ENCODE results near the gene UQCC5. TPM values are rescaled to one million over a fixed set of nuclear protein-coding genes. Genes with fewer than 3 reads are reported as not detected.

UQCC5 gene
- polyA plus RNA-seq, 1 of the 3 experiments (the other 2 are of a cell fraction) = 124 TPM

GRCh38 chr3:52561028-52561747 is 24.8 kb downstream of the UQCC5 start:
- H3K4me3 ChIP-seq (ENCODE audit: low read depth in 2 of 2, low read length in 1 of 2) = no peak overlapping the region
- no peaks in the 10 kb centered on the region for H4K20me1 ChIP-seq (ENCODE audit: insufficient read depth)
- no peak overlapping the region for H3K9ac ChIP-seq
- H3K9me3 ChIP-seq = no peaks in the 10 kb centered on the region
- POLR2A ChIA-PET = no interaction called here
- H3K36me3 ChIP-seq (replicated peaks in 1 of 2; ENCODE audit: control insufficient read depth in 1 of 2, insufficient read depth in 2 of 2, low read length in 1 of 2) = peaks cover 67 to 73% of the 10 kb centered on the region in 2 experiments
- DNase-seq = no peak
- H3F3A ChIP-seq (replicated peaks; ENCODE audit: insufficient read depth) = peaks cover 7% of the 10 kb centered on the region
- 74% methylated on average over 4 of the region's 4 CpGs for WGBS (ENCODE audit: low lambda C conversion rate)
- no peaks in the 10 kb centered on the region for H3K9me2 ChIP-seq
- CTCF ChIA-PET = interaction anchor here (1.1 to 1.2 kb wide), 2 partner anchors 15 to 114 kb away, joined by 3 to 4 read pairs; no protein-coding TSS in a partner anchor
- H2AFZ ChIP-seq (ENCODE audit: low read depth) = no peak overlapping the region
- H3K79me2 ChIP-seq (ENCODE audit: insufficient read depth) = peaks cover 5% of the 10 kb centered on the region; the same call in 1 of the 2 replicates
- H3K4me1 ChIP-seq (ENCODE audit: control insufficient read depth in 1 of 2, insufficient read depth in 2 of 2, low read depth in 1 of 2, low read length in 1 of 2) = peaks cover 0 to 8% of the 10 kb centered on the region in 2 experiments; a peak in 2 of 4 replicates
- H3K27me3 ChIP-seq (ENCODE audit: insufficient read depth) = no peaks in the 10 kb centered on the region
- no peak overlapping the region; a peak in 1 of 4 replicates for H3K27ac ChIP-seq (ENCODE audit: low read depth in 2 of 2, low read length in 1 of 2)
- TF ChIP-seq JUND (IDR thresholded peaks at IDR 0.05) (no peak), FOXM1 (IDR thresholded peaks at IDR 0.05; ENCODE audit: low read depth) (no peak), TCF12 (IDR thresholded peaks at IDR 0.05) (no peak), TAF1 (IDR thresholded peaks at IDR 0.05; ENCODE audit: borderline replicate concordance, low read depth, low read length) (no peak), USF1 (IDR thresholded peaks at IDR 0.05; ENCODE audit: borderline replicate concordance, low read depth) (no peak), MXI1 (IDR thresholded peaks at IDR 0.05; ENCODE audit: low read depth, low read length) (no peak), MEF2A (IDR thresholded peaks at IDR 0.05; ENCODE audit: borderline replicate concordance, low read depth) (no peak), TEAD4 (IDR thresholded peaks at IDR 0.05; ENCODE audit: borderline replicate concordance, insufficient read depth) (no peak)
- TF ChIP-seq, protein P1, sequence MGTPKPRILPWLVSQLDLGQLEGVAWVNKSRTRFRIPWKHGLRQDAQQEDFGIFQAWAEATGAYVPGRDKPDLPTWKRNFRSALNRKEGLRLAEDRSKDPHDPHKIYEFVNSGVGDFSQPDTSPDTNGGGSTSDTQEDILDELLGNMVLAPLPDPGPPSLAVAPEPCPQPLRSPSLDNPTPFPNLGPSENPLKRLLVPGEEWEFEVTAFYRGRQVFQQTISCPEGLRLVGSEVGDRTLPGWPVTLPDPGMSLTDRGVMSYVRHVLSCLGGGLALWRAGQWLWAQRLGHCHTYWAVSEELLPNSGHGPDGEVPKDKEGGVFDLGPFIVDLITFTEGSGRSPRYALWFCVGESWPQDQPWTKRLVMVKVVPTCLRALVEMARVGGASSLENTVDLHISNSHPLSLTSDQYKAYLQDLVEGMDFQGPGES (IDR thresholded peaks at IDR 0.05; ENCODE audit: low read depth, low read length) = no peak
- H3K4me2 ChIP-seq = no peak overlapping the region

GRCh38 chr3:52563984-52564383 is 27.6 kb downstream of the UQCC5 start:
- Histone ChIP-seq H3K4me2 (no peak overlapping the region), H3K9me3 (no peaks in the 10 kb centered on the region), H4K20me1 (ENCODE audit: insufficient read depth) (no peaks in the 10 kb centered on the region), H3K4me1 (ENCODE audit: control insufficient read depth in 1 of 2, insufficient read depth in 2 of 2, low read depth in 1 of 2, low read length in 1 of 2) (0 out of 4 replicates have a peak, but pooled peaks cover 0 to 8% of the 10 kb centered on the region in 2 experiments), H3K4me3 (ENCODE audit: low read depth in 2 of 2, low read length in 1 of 2) (no peak overlapping the region), H2AFZ (ENCODE audit: low read depth) (no peak overlapping the region), H3K27me3 (ENCODE audit: insufficient read depth) (no peaks in the 10 kb centered on the region), H3K27ac (ENCODE audit: low read depth in 2 of 2, low read length in 1 of 2) (no peak overlapping the region), H3K9me2 (no peaks in the 10 kb centered on the region), H3K36me3 (replicated peaks in 1 of 2; ENCODE audit: control insufficient read depth in 1 of 2, insufficient read depth in 2 of 2, low read length in 1 of 2) (peaks cover 40 to 70% of the 10 kb centered on the region in 2 experiments), H3K9ac (no peak overlapping the region), H3K79me2 (ENCODE audit: insufficient read depth) (peaks cover 10% of the 10 kb centered on the region; the same call in 1 of the 2 replicates), H3F3A (replicated peaks; ENCODE audit: insufficient read depth) (peaks cover 7% of the 10 kb centered on the region)
- 100% methylated on average over 2 of the region's 2 CpGs for WGBS (ENCODE audit: low lambda C conversion rate)
- POLR2A ChIA-PET = no interaction called here
- CTCF ChIA-PET = no interaction called here
- no peak for DNase-seq
- no peak for TF ChIP-seq CTCF (IDR thresholded peaks at IDR 0.05)
- no peak for TF ChIP-seq YY1 (IDR thresholded peaks at IDR 0.05; ENCODE audit: low read depth)
- no peak for TF ChIP-seq ZBTB33 (IDR thresholded peaks at IDR 0.05; ENCODE audit: borderline replicate concordance, low read depth)
- no peak for TF ChIP-seq RCOR1 (IDR thresholded peaks at IDR 0.05; ENCODE audit: low read length)
- TF ChIP-seq GABPA (IDR thresholded peaks at IDR 0.05; ENCODE audit: low read depth) = no peak
- TF ChIP-seq EZH2phosphoT487 (IDR thresholded peaks at IDR 0.05; ENCODE audit: borderline replicate concordance, low read depth) = no peak
- TF ChIP-seq PBX3 (IDR thresholded peaks at IDR 0.05) = no peak
- TF ChIP-seq FOXJ3 (CRISPR knock-in tag; IDR thresholded peaks at IDR 0.05) = no peak

All from SK-N-SH (cell line).